HepG2 (cell line): Measurements from ENCODE around the gene GPRIN1. TPM values are rescaled to one million over a fixed set of nuclear protein-coding genes. Genes with fewer than 3 reads are reported as not detected.

Experiments
- ATAC-seq: fragments of 200-7000 bp; cut with Tn5 transposase; 3 replicates; pipeline ENCODE4 v1.9.1; 2020; ENCODE audit warnings: mild to moderate bottlenecking, moderate library complexity
- BruUV-seq: library from RNA; stranded (reverse); fragments of 400-500 nt; replicated peaks from 2 replicates; lab custom pipeline; 2021; lab: Mats Ljungman, UMichigan
- CTCF ChIA-PET: fragments of 300-600 bp; formaldehyde crosslinking; extraction: SDS; loops from one replicate; lab custom pipeline; 2021; ENCODE audit warnings: low total read pairs, inconsistent platforms, low intra/inter-chr PET ratio; lab: Yijun Ruan, JAX
- POLR2A ChIA-PET: fragments of 350-600 bp; sonication (Branson Sonifier 250); formaldehyde crosslinking; loops from one replicate; lab custom pipeline; 2020; ENCODE audit warnings: antibody characterized with exemption, inconsistent platforms; lab: Yijun Ruan, JAX
- DNase-seq: peaks from one replicate; pipeline ENCODE4 v3.0.0-alpha.2; 2015; ENCODE audit warnings: low spot score
- FAIRE-seq: peaks from 3 replicates; lab custom pipeline; 2011; peaks lifted over from hg19 to GRCh38; lab: Jason Lieb, UNC
- H2AFZ ChIP-seq: one replicate; pipeline ENCODE4 v1.6.1; 2011; ENCODE audit warnings: low read length, inconsistent platforms
- H3K27ac ChIP-seq: fragments of 300-600 bp; 3 replicates; pipeline ENCODE4 v1.8.0; 2011; ENCODE audit warnings: mixed run types, mild to moderate bottlenecking, mixed read lengths, low read length, inconsistent platforms; ENCODE audit not compliant: insufficient read depth; ENCODE audit errors: extremely low read length
- H3K27me3 ChIP-seq, 2 experiments: fragments of 200-600 bp in 1 of 2; 2 replicates in 1 of 2; 3 replicates in 1 of 2; pipeline versions ENCODE4 v1.6.0 to v1.8.0; 2011; ENCODE audit warnings: low read length in 2 of 2, mild to moderate bottlenecking in 2 of 2, moderate library complexity in 2 of 2, inconsistent platforms in 1 of 2; ENCODE audit not compliant: insufficient read depth in 2 of 2, control insufficient read depth in 1 of 2
- H3K36me3 ChIP-seq, 2 experiments: fragments of 200-600 bp in 1 of 2; replicated peaks in 1 of 2; 2 replicates in 1 of 2; 3 replicates in 1 of 2; pipeline versions ENCODE4 v1.5.1 to v1.8.0; 2011; ENCODE audit warnings: low read length in 2 of 2, inconsistent platforms in 1 of 2; ENCODE audit not compliant: insufficient read depth in 2 of 2, control insufficient read depth in 1 of 2
- H3K4me1 ChIP-seq: 2 replicates; pipeline ENCODE4 v1.5.1; 2012; ENCODE audit warnings: low read length, inconsistent platforms; ENCODE audit not compliant: insufficient read depth
- H3K4me2 ChIP-seq: 2 replicates; pipeline ENCODE4 v1.6.0; 2011; ENCODE audit warnings: low read depth, low read length, inconsistent platforms
- H3K4me3 ChIP-seq, 3 experiments: fragments of 200-600 bp in 1 of 3; sonication (generic), shearing (Covaris generic) in 1 of 3; replicated peaks in 1 of 3; 2 replicates each; pipeline ENCODE4 v1.5.1; 2011 to 2016; ENCODE audit warnings: low read length in 3 of 3, inconsistent platforms in 2 of 3, low read depth in 2 of 3, mild to moderate bottlenecking in 2 of 3, control low read depth in 1 of 3, mixed read lengths in 1 of 3; ENCODE audit not compliant: insufficient read depth in 1 of 3
- H3K79me2 ChIP-seq: one replicate; pipeline ENCODE4 v1.6.1; 2011; ENCODE audit warnings: low read length, inconsistent platforms; ENCODE audit not compliant: insufficient read depth
- H3K9ac ChIP-seq: 2 replicates; pipeline ENCODE4 v1.6.0; 2011; ENCODE audit warnings: mild to moderate bottlenecking, low read depth, low read length, inconsistent platforms; ENCODE audit not compliant: insufficient read depth
- H3K9me3 ChIP-seq: 2 replicates; pipeline ENCODE4 v1.5.1; 2012; ENCODE audit warnings: mild to moderate bottlenecking, low read length
- H4K20me1 ChIP-seq: 2 replicates; pipeline ENCODE4 v1.6.0; 2011; ENCODE audit warnings: inconsistent platforms, mild to moderate bottlenecking, low read length, moderate library complexity; ENCODE audit not compliant: insufficient read depth
- BRCA1 ChIP-seq: sonication (generic); formaldehyde crosslinking; IDR thresholded peaks from 2 replicates; pipeline ENCODE4 v1.4.0; 2020; ENCODE audit warnings: missing genetic modification reagents
- GRHL1 ChIP-seq: sonication (generic); formaldehyde crosslinking; conservative IDR thresholded peaks from 2 replicates; pipeline ENCODE4 v1.8.0; 2022; ENCODE audit warnings: missing genetic modification reagents
- MATR3 ChIP-seq: sonication (generic); formaldehyde crosslinking; IDR thresholded peaks from 2 replicates; pipeline ENCODE4 v1.4.0; 2020; ENCODE audit warnings: missing genetic modification reagents
- RARA ChIP-seq: IDR thresholded peaks from 2 replicates; pipeline ENCODE4 v1.6.1; 2016; ENCODE audit warnings: missing genetic modification reagents, missing compliant biosample characterization
- SMAD1 ChIP-seq: sonication (generic); formaldehyde crosslinking; IDR thresholded peaks from 2 replicates; pipeline ENCODE4 v1.4.0; 2020; ENCODE audit warnings: missing genetic modification reagents, low read depth, mild to moderate bottlenecking, borderline replicate concordance
- TEAD3 ChIP-seq: optimal IDR thresholded peaks from 2 replicates; pipeline ENCODE3; 2016; ENCODE audit warnings: borderline replicate concordance
- ZBTB49 ChIP-seq: sonication (generic); formaldehyde crosslinking; IDR thresholded peaks from 2 replicates; pipeline ENCODE4 v1.4.0; 2020; ENCODE audit warnings: missing genetic modification reagents, borderline replicate concordance
- ZNF160 ChIP-seq: sonication (generic); formaldehyde crosslinking; IDR thresholded peaks from 2 replicates; pipeline ENCODE4 v1.8.0; 2022; ENCODE audit warnings: mild to moderate bottlenecking, inconsistent platforms, missing genetic modification reagents
- ZNF180 ChIP-seq: sonication (generic); formaldehyde crosslinking; IDR thresholded peaks from 2 replicates; pipeline ENCODE4 v1.4.0; 2020; ENCODE audit warnings: low read depth, missing genetic modification reagents, borderline replicate concordance
- ZNF33A ChIP-seq: sonication (generic); formaldehyde crosslinking; IDR thresholded peaks from 2 replicates; pipeline ENCODE4 v1.5.1; 2020; ENCODE audit warnings: missing genetic modification reagents, mild to moderate bottlenecking, moderate library complexity, borderline replicate concordance
- ZNF563 ChIP-seq: sonication (generic); formaldehyde crosslinking; IDR thresholded peaks from 2 replicates; pipeline ENCODE4 v1.8.0; 2022; ENCODE audit warnings: mild to moderate bottlenecking, moderate library complexity, missing genetic modification reagents
- ZSCAN31 ChIP-seq: sonication (generic); formaldehyde crosslinking; IDR thresholded peaks from 2 replicates; pipeline ENCODE4 v1.5.0; 2020; ENCODE audit warnings: low read depth, mild to moderate bottlenecking, missing genetic modification reagents
- WGBS: methylation state at CpG from one replicate; pipeline ENCODE4 v1.1.6; 2017; ENCODE audit warnings: low lambda C conversion rate; 5-methylcytosine and 5-hydroxymethylcytosine counted together
- in situ Hi-C: cut with HindIII; loops from 2 replicates; pipeline ENCODE4 v1.10.0; 2017; ENCODE audit warnings: low pct_unique_long_range_greater_than_20kb; ENCODE audit not compliant: extremely low pct_ligation_motif_present
- intact Hi-C: fragments of 100-400 bp; cut with micrococcal nuclease; formaldehyde crosslinking; loops from one replicate; pipeline ENCODE4 v1.10.0; 2022; ENCODE audit not compliant: unreplicated experiment
- polyA plus RNA-seq, 8 experiments: library from polyadenylated mRNA; depleted of rRNA in 3 of 8; stranded (reverse) in 7 of 8; unstranded in 1 of 8; fragments of >200 nt; fragmentation: Illumina TruSeq in 4 of 8; extraction: Trizol in 4 of 8; gene quantifications; 2 replicates each; pipeline versions ENCODE4 v1.2.1 to v1.2.3, GENCODE V29; 2011 to 2016; ENCODE audit warnings: low read depth in 4 of 8, missing spikeins in 1 of 8, mixed read lengths in 1 of 8; ENCODE audit not compliant: insufficient read depth in 1 of 8
- total RNA-seq, 5 experiments: library from RNA; depleted of rRNA; stranded (reverse); fragments of >200 nt; fragmentation: Illumina TruSeq; extraction: Trizol; gene quantifications; 2 replicates each; pipeline ENCODE4 v1.2.3, GENCODE V29; 2016; ENCODE audit warnings: low read depth in 1 of 5
- TF ChIP-seq, protein P1 (sequence below): sonication (generic); formaldehyde crosslinking; IDR thresholded peaks from 2 replicates; pipeline ENCODE4 v1.9.0; 2021; ENCODE audit warnings: missing genetic modification reagents, borderline replicate concordance
- TF ChIP-seq, protein P2 (sequence below): IDR thresholded peaks from 2 replicates; pipeline ENCODE4 v1.6.1; 2016; ENCODE audit warnings: control low read depth
- TF ChIP-seq, protein P3 (sequence below): sonication (generic); formaldehyde crosslinking; IDR thresholded peaks from 2 replicates; pipeline ENCODE4 v1.4.0; 2020; ENCODE audit warnings: missing genetic modification reagents

Gene GPRIN1
- total and polyA plus RNA-seq, 2 of the 13 experiments (the other 11 are each of a cell fraction or from before 2014, with no cell fraction given): 0.32 to 2.0 TPM

DNA sequence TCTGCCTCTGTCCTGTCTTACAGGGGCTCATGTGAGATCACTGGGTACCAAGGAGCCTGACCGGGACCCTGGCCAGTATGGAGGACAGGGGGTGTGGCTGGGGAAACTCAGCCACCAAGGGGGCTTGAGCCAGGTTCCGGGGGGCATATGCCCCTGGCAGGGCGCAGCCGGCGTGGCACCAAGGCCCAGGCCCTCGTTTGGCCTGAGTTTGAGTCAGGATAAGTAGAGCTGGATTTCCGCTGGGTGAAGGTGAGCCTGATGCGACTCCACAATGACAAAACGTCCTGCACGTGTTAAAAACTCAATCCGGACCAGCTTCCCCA, 36.7 kb upstream of the GPRIN1 start:
- no TSS peak for BruUV-seq
- H3K9ac ChIP-seq: peak overlapping the region; percentile 50
- TF ChIP-seq, protein P1, sequence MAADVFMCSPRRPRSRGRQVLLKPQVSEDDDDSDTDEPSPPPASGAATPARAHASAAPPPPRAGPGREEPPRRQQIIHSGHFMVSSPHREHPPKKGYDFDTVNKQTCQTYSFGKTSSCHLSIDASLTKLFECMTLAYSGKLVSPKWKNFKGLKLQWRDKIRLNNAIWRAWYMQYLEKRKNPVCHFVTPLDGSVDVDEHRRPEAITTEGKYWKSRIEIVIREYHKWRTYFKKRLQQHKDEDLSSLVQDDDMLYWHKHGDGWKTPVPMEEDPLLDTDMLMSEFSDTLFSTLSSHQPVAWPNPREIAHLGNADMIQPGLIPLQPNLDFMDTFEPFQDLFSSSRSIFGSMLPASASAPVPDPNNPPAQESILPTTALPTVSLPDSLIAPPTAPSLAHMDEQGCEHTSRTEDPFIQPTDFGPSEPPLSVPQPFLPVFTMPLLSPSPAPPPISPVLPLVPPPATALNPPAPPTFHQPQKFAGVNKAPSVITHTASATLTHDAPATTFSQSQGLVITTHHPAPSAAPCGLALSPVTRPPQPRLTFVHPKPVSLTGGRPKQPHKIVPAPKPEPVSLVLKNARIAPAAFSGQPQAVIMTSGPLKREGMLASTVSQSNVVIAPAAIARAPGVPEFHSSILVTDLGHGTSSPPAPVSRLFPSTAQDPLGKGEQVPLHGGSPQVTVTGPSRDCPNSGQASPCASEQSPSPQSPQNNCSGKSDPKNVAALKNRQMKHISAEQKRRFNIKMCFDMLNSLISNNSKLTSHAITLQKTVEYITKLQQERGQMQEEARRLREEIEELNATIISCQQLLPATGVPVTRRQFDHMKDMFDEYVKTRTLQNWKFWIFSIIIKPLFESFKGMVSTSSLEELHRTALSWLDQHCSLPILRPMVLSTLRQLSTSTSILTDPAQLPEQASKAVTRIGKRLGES (CRISPR knock-in tag): no peak
- no peak for TF ChIP-seq ZNF180 (CRISPR knock-in tag)
- TF ChIP-seq, protein P2, sequence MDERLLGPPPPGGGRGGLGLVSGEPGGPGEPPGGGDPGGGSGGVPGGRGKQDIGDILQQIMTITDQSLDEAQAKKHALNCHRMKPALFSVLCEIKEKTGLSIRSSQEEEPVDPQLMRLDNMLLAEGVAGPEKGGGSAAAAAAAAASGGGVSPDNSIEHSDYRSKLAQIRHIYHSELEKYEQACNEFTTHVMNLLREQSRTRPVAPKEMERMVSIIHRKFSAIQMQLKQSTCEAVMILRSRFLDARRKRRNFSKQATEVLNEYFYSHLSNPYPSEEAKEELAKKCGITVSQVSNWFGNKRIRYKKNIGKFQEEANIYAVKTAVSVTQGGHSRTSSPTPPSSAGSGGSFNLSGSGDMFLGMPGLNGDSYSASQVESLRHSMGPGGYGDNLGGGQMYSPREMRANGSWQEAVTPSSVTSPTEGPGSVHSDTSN (CRISPR knock-in tag): no peak
- no peak for TF ChIP-seq TEAD3 (CRISPR knock-in tag)
- no peak for TF ChIP-seq ZSCAN31 (CRISPR knock-in tag)
- no peak for TF ChIP-seq MATR3 (CRISPR knock-in tag)
- TF ChIP-seq GRHL1 (CRISPR knock-in tag): no peak
- TF ChIP-seq SMAD1 (CRISPR knock-in tag): 0 out of 2 replicates have a peak, but pooled peaks have one; percentile 39
- no peak for TF ChIP-seq RARA (CRISPR knock-in tag)
- TF ChIP-seq ZNF563 (CRISPR knock-in tag): 0 out of 2 replicates have a peak, but pooled peaks have one; percentile 37
- no peak for TF ChIP-seq BRCA1 (CRISPR knock-in tag)
- TF ChIP-seq ZNF33A (CRISPR knock-in tag): no peak
- no peak for TF ChIP-seq ZNF160 (CRISPR knock-in tag)
- TF ChIP-seq ZBTB49 (CRISPR knock-in tag): no peak
- TF ChIP-seq, protein P3, sequence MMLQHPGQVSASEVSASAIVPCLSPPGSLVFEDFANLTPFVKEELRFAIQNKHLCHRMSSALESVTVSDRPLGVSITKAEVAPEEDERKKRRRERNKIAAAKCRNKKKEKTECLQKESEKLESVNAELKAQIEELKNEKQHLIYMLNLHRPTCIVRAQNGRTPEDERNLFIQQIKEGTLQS (CRISPR knock-in tag): no peak

More for the DNA sequence above, 36.7 kb upstream of the GPRIN1 start:
- in situ Hi-C loops (no loop called here), intact Hi-C loops (no loop called here)
- no peaks in the 10 kb centered on the region for H3K79me2 ChIP-seq
- H3K36me3 ChIP-seq: no peaks in the 10 kb centered on the region
- peak overlapping the region; percentile 40 to 73 (median 55); a peak in 5 of 6 replicates for H3K4me3 ChIP-seq
- ChIA-PET POLR2A (interaction anchor here (1.0 to 1.6 kb wide), 12 partner anchors 9 to 440 kb away, joined by 3 to 7 read pairs (median 4); partner anchors contain the start of genes CDHR2, FGFR4 and RNF44), CTCF (no interaction called here)
- no peak for ATAC-seq
- H2AFZ ChIP-seq: peak overlapping the region; percentile 68
- H3K4me1 ChIP-seq: peaks cover 21% of the 10 kb centered on the region
- no peak for DNase-seq
- H3K27me3 ChIP-seq: peaks cover 9 to 26% of the 10 kb centered on the region in 2 experiments; a peak in 4 of 5 replicates
- no peaks in the 10 kb centered on the region for H4K20me1 ChIP-seq
- H3K4me2 ChIP-seq: peak overlapping the region; percentile 86
- no peak overlapping the region for H3K27ac ChIP-seq
- no peaks in the 10 kb centered on the region for H3K9me3 ChIP-seq
- 71% methylated on average over 1 of the region's 11 CpGs for WGBS
- FAIRE-seq: no peak
